GM18507 (cell line): ENCODE data around the gene CCDC71.

Experiments
- DNase-seq: peaks from one replicate; pipeline ENCODE4 v3.0.0; 2011; ENCODE audit warnings: low read depth; ENCODE audit not compliant: insufficient read length; ENCODE audit errors: extremely low spot score
- FAIRE-seq: peaks from 2 replicates; lab custom pipeline; 2011; peaks lifted over from hg19 to GRCh38; lab: Jason Lieb, UNC

Gene CCDC71

DNA sequence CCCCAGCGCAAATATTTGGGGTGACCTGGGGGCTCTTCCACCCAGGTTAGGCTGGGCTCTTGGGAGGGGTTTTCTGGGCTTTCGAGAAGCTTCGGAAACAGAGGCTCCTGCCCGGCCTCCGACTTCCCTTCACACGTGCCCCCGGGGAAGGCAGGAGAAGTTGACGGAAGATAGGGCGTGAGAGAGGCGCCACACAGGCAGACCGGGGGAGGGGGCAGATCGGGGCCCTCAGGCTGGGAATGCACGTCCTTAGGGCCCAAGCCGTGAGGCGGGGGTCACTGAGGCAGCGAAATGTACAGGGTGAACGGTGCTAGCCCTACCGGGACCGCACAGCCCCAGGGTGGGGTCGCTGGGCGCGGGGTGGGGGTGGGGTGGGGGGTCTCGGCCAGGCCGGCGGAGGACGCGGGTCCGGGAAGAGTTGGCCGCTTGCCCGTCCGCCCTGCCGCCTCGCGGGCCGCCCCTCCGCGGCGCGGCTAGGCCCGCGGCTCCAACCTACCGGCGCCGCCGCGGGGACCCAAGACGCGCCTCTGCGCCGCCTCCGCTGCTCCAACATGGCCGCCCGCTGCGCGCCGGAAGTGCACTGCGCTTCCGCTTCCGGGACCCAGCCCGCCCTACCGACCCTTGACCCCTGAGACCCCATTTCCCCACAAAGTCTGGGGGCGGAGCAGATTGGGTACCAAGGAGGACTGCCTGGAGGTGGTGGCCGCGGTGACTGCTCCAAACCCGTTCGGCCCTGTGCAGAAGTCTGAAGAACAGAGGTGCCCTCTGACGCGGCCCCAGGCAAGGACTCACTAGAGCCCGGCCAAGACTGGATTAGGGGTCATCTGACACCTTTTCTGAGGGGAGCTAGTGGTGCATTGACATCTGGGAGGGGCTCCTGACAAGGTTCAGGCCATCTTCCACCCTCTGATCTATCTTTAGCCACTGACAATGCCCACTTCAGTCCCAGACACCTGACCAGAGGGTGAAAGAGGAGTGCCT is at the start of gene CCDC71:
Gene CCDC71 (minus strand): TSS at position 561 of the 981 bp plus-strand sequence. CDS start 2,123 bp downstream, outside the sequence.
- DNase-seq (peak; percentile 90), FAIRE-seq (peak; percentile 93)

GRCh38 chr3:49213998-49214397 is 47.9 kb upstream of the CCDC71 start:
- DNase-seq (no peak), FAIRE-seq (no peak)

GRCh38 chr3:49213541-49213943 is 47.4 kb upstream of the CCDC71 start:
- FAIRE-seq, result no peak

DNA sequence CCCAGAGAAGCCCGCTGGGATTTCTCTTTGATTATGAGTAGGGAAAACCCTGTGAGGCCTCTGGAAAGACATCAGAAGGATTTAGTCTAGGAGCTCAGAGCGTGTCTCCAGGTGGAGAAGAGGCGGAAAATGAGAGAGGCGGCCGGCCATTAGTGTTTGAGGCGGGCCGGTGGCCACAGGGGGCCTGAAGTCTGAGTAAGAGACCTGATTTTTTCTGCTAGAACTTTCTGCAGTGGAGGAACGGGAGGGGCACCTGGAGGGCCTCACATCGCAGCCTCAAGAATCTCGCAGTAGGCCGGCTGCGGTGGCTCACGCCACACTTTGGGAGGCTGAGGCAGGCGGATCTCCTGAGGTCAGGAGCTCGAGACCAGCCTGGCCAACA is 33.8 kb upstream of the CCDC71 start:
- no peak for FAIRE-seq
- no peak for DNase-seq

More at GRCh38 chr3:49213541-49213943, 47.4 kb upstream of the CCDC71 start:
- no peak for DNase-seq

- no peak for FAIRE-seq
These were observed 33.2 kb upstream of the CCDC71 start for GRCh38 chr3:49199239-49199899.

GRCh38 chr3:49198611-49199230 is 32.6 kb upstream of the CCDC71 start:
- no peak for FAIRE-seq
- DNase-seq, result no peak

More at GRCh38 chr3:49199239-49199899, 33.2 kb upstream of the CCDC71 start:
- no peak for DNase-seq

DNA sequence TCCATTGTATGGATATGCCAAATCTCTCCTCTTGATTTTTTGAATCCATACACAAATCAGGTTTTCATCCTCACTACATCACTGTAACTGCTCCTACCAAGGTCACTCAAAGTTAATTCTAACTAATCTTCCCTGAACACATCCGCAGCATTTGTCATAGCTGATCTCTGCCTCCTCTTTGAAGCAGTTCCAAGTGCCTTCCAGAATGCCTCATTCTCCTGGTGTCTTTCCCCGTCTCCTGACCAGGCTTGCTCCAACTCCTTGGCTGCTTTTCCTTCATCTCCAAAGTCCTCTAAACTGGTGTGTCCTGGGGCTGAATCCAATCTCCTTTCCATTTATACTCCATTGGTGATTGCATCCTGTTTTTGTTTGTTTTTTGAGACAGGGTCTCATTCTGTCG is 32.0 kb upstream of the CCDC71 start:
- FAIRE-seq (no peak), DNase-seq (no peak)

DNA sequence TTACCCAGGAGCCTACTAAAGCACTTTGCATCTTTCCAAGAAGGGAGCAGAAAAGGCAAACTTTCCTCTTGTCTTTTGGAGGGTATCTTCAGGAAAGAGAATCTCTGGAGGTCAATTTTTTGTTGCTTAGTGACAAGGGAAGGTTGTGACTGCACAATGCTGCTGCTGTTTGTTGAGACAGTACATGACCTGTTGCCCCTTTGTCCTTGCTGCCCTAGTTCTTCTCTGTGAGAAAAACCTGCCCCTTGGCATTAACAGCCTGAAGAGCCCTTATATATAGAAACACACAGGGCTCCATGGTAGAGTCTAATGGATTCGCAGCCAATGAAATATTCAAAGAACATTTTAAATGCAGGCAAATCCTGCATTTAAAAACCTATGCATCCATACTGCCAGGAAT is 25.6 kb upstream of the CCDC71 start:
- FAIRE-seq (no peak), DNase-seq (no peak)

- DNase-seq, result no peak
- no peak for FAIRE-seq
These were observed 17.7 kb upstream of the CCDC71 start for GRCh38 chr3:49183873-49184272.

GRCh38 chr3:49182682-49183081 is 16.6 kb upstream of the CCDC71 start:
- FAIRE-seq (no peak), DNase-seq (no peak)

GRCh38 chr3:49181351-49181750 is 15.2 kb upstream of the CCDC71 start:
- FAIRE-seq (no peak), DNase-seq (no peak)

GRCh38 chr3:49180116-49180515 is 14.0 kb upstream of the CCDC71 start:
- DNase-seq, result no peak
- no peak for FAIRE-seq

GRCh38 chr3:49177073-49177472 is 10.9 kb upstream of the CCDC71 start:
- FAIRE-seq, result no peak

DNA sequence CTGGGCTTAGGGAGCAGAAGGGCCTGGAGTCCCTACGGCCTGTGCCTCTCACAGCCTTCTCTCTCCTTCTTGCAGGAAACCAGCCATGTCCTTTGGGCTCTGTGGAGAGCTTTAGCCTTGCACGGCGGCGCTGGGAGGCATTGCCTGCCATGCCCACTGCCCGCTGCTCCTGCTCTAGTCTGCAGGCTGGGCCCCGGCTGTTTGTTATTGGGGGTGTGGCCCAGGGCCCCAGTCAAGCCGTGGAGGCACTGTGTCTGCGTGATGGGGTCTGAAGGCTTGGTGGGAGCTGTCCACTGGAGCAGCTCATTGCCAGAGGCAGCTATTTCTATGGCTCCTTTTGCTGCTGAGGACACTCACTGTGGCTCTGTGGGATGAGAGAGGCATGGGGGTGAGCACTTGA is 9.4 kb upstream of the CCDC71 start:
- no peak for FAIRE-seq

More at GRCh38 chr3:49177073-49177472, 10.9 kb upstream of the CCDC71 start:
- DNase-seq, result no peak

DNA sequence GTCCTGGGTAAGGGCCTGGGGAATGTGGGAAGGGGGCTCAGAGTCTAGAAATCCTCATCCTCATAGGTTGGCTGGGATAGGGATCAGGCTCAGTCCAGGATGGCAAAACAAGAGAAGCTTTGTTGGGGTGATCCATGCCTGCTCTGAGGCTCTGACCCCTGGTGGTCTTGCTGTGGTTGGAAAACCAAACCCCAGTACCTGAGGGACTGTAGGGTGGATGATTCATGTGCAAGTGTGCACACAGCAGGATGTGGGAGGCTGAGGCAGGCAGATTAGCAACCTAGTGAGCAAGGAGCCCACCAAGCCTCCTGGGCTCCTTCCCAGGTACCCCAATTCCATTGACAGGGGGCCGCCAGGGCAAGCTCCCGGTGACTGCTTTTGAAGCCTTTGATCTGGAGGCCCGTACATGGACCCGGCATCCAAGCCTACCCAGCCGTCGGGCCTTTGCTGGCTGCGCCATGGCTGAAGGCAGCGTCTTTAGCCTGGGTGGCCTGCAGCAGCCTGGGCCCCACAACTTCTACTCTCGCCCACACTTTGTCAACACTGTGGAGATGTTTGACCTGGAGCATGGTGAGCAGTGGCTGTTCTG is 8.4 kb upstream of the CCDC71 start:
- FAIRE-seq (no peak), DNase-seq (no peak)

More for the DNA sequence above, 9.4 kb upstream of the CCDC71 start:
- DNase-seq, result no peak

GRCh38 chr3:49173792-49174170 is 7.7 kb upstream of the CCDC71 start:
- DNase-seq, result no peak
- FAIRE-seq, result no peak

GRCh38 chr3:49173116-49173791 is 7.1 kb upstream of the CCDC71 start:
- no peak for FAIRE-seq
- no peak for DNase-seq

GRCh38 chr3:49172551-49173041 is 6.5 kb upstream of the CCDC71 start:
- no peak for DNase-seq
- FAIRE-seq, result no peak
